HG03571 (cell line): Measurements from ENCODE around the gene CHN2.

Experiments used
- ATAC-seq: cut with Tn5 transposase; IDR thresholded peaks from one replicate; pipeline ENCODE4 v1.9.1; 2021; ENCODE audit not compliant: unreplicated experiment

Gene CHN2

GRCh38 chr7:29194594-29195427 is at the start of gene CHN2:
Gene CHN2, plus strand, starts transcription at chr7:29194775.
- no peak for ATAC-seq

DNA sequence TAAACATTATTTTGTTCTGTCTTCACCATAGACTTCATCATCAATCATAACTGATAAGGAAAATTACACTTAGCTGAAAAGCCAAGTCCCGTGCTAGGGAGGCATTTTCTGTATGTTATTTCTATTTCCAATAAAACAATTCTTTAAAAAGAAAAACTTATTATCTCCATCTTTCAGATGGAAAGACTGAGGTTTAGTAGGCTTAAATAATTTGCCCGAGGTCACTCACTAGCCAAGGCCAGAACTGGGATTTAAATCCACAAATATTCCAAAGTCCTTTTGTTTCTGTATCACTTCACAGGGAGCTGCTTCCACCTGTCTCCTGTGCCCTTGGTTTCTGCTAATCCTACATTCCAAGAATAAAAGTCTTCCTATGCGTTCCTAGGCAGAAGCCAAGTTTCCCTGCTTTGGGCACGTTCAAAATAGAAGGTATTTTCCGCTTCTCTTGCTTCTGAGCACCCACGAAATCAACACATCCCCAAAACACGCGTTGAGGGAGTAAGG is 49.0 kb upstream of the CHN2 start:
- ATAC-seq, result no peak

GRCh38 chr7:29146057-29146706 is 48.4 kb upstream of the CHN2 start, which contains the start of gene CPVL:
Gene CPVL, minus strand, starts transcription at chr7:29146537. Its CDS starts 25,476 bp downstream, at chr7:29121061.
- ATAC-seq, result no peak

DNA sequence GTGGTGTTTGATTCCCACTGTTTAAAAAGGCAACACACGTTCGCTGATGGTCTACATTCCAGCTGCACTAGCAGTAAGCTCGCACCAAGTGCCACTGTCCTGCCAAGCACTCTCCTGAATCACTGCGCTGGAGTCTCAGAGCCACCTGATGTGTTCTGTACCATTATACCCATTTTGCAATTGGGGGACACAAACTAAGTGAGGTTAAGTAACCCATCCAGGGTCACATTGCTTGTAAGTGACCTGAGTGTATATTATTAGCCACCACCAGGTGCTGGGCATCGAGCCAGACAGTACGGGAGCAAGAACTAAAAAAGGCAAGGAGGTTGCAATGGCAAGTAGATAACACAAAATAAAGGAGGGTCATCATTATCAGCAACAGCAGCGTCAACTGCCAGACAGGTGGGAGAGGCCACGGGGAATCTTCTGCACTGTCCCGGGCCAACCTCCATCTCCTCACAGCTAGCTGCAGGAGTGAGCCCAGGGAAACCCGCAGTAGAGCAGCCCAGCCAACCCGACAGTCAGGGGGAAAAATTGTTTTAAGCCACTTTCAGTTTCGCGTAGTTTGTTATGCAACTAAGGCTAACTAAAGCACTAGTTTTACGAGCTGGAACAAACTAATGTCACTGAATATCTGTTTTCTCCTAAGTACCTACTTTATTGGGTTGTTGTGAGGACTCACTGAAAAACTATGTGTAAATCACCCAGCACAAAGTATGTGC is 47.5 kb upstream of the CHN2 start:
- ATAC-seq, result no peak

- no peak for ATAC-seq
These were observed 46.8 kb upstream of the CHN2 start for GRCh38 chr7:29147821-29148220.

DNA sequence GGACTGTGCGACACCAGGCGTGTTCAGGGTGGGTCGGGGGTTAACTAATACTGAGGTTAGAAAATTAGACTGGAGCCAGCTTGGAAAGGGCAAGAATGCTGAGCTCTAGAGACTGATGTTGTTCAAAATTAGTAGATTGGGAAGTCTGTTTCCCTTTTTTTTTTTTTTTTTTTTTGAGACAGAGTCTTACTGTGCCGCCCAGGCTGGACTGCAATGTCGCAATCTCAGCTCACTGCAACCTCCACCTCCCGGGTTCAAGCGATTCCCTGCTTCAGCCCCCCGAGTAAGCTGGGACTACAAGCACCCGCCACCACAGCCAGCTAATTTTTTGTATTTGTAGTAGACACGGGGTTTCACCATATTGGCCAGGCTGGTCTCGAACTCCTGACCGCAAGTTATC is 45.5 kb upstream of the CHN2 start:
- no peak for ATAC-seq

DNA sequence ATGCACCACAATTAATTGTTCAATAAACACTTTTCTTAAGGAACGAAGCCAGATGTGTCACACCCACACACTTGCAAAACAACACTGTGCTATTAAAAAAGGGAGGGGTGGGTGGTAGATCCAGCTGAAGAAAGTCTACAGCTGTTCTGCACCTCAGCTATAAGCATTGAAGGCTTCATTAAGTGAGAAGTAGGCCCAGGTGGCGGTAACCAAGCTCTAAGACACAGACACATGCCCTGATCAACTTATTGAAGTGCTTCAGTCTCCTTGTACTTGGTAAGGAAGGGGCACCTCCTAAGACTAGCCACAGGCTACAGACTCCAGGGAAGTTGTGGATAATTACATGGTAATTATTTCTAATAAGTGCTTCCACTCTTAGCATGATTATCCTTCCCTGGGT is 43.7 kb upstream of the CHN2 start:
- ATAC-seq, result no peak

GRCh38 chr7:29154076-29154475 is 40.5 kb upstream of the CHN2 start:
- ATAC-seq, result no peak

DNA sequence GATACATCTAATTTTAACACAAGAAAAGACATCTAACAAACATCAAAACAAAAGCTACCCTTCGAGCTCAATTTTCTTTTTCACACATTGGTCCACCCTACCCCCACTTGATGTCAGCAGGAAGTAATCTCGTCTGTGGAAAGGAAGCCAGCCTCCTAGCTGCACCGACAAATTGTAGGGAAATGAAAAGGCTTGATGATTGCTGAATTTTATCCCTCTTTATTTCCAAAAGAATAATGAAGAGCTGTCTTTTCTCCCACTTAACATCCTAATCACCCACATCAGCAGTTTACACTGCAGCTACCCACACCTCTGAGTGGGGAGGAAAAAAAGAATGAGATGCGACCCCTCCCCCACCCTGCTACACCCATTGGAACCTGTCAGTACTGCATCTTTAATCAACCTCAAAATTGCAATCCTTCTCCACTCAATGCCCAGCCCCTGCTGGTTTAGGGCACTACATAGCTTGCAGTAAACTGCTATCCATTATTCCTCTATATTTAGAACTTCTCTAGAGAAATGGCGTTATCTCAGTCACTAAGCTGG is 37.6 kb upstream of the CHN2 start:
- no peak for ATAC-seq

- ATAC-seq, result no peak
These were observed 35.7 kb upstream of the CHN2 start for GRCh38 chr7:29158795-29159423.

GRCh38 chr7:29160080-29160479 is 34.5 kb upstream of the CHN2 start:
- no peak for ATAC-seq

DNA sequence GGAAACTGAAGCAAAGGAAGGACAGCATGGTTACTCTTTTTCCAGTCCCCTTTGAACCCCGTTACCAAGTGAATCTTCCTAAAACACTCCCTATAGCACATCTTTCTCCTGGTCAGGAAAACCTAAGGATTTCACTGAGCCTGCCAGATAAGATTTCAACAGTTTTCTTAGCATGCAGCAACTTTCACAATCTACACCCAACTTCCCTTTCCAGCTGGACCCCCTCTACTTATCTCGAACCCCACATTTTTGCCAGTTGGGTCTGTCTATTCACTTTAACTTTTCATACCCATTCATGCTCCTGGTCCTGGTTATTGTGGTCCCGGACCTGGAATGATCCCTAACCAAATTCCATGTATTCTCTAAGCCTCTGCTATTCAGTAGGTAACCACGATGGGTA is 33.3 kb upstream of the CHN2 start:
- ATAC-seq, result no peak

GRCh38 chr7:29162577-29162976 is 32.0 kb upstream of the CHN2 start:
- no peak for ATAC-seq

- no peak for ATAC-seq
These were observed 30.7 kb upstream of the CHN2 start for GRCh38 chr7:29163854-29164253.

DNA sequence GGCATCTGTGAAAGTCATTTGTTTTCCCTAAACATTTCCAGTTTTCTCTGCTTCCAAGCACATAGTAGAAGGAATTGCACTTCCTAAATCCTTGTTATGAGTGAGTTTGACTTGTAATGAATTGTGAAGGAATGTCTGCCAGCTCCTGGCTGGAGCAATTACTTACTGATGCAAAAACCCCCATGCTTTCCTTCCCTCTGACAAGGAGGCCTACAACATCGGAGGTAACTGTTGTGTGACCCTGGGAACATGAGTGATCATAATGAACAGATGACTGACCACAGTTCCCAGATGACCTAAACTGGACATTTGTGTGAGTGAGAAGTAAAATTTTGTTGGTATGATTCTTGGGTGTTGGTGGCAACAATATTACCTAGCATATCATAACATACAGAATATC is 26.9 kb upstream of the CHN2 start:
- ATAC-seq, result no peak

- ATAC-seq, result no peak
These were observed 23.8 kb upstream of the CHN2 start for GRCh38 chr7:29170781-29171180.

DNA sequence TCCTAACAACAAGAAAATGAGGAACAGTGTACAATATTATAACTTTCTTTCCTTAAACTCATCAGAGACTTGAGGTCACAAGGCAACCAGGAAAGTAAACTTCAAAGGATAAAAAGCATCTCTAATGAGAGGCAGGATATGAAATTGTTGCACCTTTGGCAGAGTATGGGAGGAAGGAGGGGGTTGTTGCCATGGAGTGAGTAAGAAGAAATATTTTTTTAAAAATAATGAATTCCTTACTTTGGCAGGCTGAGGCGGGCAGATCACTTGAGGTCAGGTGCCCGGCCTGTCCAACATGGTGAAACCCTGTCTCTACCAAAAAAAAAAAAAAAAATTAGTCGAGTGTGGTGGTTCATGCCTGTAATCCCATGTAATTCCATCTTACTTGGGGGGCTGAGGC is 21.1 kb upstream of the CHN2 start:
- ATAC-seq, result no peak

DNA sequence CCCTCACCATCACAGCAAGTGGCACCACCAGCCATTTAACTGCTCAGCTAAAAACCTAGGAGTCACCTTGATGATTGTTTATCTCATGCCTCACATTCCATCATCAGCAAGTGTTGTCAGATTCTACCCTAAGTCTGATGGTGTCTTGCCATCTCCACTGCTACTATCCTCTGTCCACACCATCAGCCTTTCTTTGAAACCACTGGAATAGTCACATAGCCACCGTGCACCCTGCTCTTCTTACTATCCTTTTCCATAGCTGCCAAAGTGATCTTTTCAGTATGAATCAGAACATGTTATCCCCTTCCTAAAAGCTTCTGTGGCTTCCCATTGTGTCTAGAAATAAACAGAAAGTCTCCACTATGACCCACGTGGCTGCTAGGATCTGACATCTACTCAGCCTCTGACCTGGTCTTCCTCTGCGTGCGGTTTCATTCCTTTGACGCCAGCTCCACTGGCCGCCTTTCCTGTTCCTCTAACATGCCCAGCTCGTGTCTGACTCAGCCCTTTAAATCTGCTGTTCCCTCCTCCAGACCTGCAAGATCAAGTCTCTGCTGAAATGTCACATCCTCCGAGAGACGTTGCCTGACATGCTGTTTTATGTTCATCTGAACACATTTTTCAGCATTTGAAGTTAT is 16.5 kb upstream of the CHN2 start:
- ATAC-seq, result no peak

- ATAC-seq, result no peak
These were observed 15.5 kb upstream of the CHN2 start for GRCh38 chr7:29179115-29179514.

- no peak for ATAC-seq
These were observed 10.0 kb upstream of the CHN2 start for GRCh38 chr7:29184599-29184998.
